ENCODE data around the gene WDR86.
A peak's percentile ranks its signal among the peaks of the same experiment; 100 is the strongest.

Gene WDR86

GRCh38 chr7:151426904-151427704, 17.3 kb upstream of the WDR86 start:
- no peak for DNase-seq

- peak in 1 of 2 experiments; percentile 10 for DNase-seq
These were observed 16.6 kb upstream of the WDR86 start for GRCh38 chr7:151426441-151426903.

DNA sequence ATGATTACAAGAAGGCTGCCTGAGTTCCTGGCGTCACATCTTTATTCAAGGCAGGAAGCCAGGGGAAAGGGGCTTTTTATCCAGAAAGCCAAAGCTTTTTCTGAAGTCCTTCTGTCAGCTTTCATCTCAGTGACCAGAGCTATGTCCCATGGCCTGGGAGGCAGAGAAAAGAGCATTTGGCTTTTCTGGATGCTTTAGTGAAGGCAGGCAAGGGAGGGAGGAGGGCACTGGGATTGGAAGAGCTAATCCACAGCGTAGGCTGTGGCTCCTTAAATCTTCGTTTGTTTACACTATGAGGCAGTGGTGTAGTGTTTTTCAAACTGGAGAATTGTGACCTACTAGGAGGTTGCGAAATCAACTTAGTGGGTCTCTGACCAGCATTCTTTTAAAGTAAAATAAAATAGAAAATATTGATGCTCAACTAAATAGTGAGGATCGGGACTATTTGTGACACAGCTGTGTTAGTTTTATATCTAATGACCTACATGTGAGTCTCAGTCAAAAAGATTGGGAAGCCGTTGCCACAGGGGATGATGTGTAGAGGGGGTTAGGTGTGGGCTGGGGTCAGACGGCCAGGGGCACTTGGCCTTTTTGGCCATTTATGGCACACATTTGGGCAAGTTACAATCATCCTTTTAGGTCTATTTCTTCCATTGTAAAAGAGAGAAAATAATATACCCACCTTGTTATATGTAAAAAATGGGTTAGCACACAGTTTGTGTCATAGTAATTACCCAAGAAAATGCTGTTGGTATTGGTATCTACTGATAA, 16.0 kb upstream of the WDR86 start:
- DNase-seq, result no peak

- DNase-seq, result no peak
These were observed 15.0 kb upstream of the WDR86 start for GRCh38 chr7:151424799-151425198.

DNA sequence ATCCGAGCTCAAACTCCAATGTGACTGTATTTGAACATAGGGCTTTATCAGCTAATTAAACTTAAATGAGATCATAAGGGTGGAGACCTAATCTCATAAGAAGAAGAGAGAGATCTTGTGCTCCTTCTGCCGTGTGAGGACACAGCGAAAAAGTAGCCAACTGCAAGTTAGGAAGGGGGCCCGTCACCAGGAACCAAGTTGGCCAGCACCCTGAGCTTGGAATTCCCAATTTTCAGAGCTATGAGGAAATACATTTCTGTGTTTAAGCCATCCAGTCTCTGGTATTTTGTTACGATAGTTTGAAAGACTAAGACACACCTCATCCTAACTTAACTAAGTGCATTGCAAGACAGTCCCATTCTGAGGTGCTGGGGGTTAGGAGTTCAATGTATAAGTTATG, 14.1 kb upstream of the WDR86 start:
- DNase-seq, result no peak

- no peak for DNase-seq
These were observed 13.4 kb upstream of the WDR86 start for GRCh38 chr7:151423226-151423625.

DNA sequence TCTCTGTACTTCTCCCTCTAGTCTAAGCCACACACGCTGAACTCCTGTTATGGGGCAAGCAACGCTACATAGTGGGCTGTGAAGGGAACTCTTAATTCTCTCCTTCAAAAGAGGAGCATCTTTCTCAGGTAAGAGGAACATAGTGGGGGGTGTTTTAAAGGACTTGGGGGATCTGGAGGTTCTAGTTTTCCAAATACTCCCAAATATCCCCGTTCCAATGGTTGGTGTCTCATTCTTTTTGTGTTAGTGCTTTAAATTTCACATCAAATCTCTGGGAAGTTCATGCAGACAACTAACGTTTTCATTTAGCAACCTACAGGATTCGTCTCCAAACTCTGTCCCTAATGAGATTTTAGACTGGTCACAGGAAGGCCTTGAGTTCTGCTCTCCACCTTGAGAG, 12.4 kb upstream of the WDR86 start:
- no peak for DNase-seq

- DNase-seq, result no peak
These were observed 10.3 kb upstream of the WDR86 start for GRCh38 chr7:151420144-151420543.

- no peak for DNase-seq
These were observed 7.1 kb upstream of the WDR86 start for GRCh38 chr7:151416941-151417315.

- no peak for DNase-seq
These were observed 6.5 kb upstream of the WDR86 start for GRCh38 chr7:151416112-151416940.

DNA sequence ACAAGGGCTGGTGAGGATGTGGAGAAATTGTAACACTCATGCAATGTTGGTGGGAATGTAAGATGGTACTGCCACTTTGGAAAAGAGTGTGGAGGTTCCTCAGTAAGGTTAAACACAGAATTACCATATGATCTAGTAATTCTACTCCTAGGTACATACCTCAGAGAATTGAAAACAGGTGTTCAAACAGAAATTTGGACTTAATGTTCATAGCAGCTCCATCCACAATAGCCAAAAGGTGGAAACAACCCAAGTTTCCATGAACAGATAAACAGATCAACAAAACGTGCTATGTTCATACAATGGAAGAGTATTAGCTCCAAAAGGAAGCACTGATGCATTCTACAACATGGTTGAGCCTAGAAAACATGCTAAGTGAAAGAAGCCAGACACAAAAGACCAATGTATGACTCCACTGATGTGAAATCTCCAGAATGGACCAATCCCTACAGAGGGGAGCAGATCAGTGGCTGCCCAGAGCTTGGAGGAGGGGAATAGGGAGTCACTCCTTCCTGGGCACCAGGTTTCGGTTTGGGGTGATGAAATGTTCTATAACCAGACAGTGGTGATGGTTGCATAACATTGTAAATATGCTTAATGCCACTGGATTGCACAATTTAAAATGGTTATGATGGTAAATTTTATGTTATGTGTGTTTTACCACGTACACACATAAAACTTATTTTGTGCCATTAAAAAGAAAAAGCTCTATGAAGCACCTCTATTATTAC, 5.7 kb upstream of the WDR86 start:
- DNase-seq, result no peak

GRCh38 chr7:151413241-151413640, 3.4 kb upstream of the WDR86 start:
- no peak for DNase-seq

- DNase-seq, result no peak
These were observed 2.5 kb upstream of the WDR86 start for GRCh38 chr7:151412318-151412717.

- DNase-seq, result no peak
These were observed 1.7 kb upstream of the WDR86 start for GRCh38 chr7:151411551-151411950.

DNA sequence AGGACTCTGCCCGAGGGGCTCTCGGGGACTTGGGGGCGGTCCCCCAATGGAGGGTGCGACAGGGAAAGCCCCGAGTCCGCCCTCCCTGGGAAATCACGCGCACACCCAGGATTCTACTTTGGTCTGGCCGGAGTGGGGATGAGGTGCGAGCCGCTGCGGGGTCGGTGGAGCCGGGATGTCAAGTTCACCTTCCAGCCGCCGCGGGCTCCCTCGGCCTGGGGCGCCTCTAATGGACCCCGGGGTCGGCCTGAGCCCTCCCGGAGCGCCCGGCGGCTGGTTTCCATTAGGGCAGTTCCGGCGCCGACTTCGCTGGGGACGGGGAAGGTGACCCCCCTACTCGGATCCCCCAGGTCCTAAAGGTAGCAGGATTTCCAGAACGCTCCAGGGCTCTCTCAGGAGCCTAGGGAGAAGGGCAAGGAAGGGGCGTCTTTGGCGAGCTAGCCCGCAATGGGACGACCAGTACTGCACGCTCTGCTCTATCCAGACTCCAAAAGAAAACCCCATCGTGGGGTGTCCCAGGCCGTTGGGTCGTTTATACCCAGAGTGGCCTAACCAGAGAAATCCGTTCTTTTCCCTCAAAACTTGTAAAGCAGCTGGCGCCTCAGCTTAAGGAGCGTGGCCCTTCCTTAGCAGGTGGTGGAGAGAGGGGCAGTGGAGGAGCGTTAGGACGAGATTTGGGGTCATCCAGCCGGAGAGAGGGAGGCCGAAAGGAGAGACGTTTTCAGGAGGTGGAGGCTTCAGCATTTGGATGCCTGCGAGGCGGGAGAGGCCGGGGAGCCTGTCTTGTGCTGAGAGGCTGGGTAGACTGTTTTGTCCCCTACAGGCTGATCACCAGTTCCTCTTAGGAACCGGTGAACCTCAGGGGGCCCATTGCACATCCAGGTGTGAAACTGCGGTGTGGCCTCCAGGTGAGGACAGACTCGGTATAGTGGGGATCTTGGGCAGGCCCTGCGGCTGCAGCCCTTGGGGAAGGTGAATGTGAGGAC, 860 bp upstream of the WDR86 start:
- no peak for DNase-seq

DNA sequence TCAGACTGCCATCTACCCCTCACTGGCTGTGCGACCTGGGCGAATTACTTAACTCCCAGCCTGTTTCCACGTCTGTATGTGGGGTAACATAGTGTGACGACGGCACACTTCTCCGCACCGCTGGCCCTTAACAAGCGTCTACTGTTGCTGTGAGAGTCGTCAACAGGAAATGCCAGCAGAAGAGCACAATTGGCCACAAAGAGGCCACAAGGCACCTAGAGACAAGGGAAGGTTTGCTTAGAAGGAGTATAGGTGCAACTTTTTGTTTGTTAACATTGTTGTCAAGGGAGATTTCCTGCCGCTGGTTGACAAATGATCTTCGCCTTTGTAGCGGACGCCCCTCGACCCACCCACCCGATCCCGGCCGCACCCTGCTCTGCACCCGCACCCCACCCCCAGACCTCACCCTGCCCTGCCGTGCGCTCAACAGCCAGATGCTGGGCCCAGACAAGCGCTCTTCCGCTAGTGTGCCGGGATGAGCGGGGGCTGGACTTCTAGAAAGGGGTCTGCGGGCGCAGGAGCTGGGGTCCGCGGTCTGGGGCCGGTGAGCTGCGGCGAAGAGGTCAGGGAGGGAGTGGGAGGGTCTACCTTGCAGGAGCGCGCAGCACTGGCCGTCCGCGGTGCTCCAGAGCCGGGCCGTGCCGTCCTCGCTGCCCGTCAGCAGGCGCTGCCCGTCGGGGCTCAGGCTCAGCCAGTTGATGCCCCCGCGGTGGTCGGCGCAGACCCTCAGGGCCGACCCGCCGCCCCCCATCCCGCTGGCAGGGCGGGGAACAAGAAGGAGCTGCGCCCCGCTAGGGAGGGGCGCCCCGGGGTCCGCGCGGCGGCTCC, 785 bp downstream of the WDR86 start:
- no peak for DNase-seq

DNA sequence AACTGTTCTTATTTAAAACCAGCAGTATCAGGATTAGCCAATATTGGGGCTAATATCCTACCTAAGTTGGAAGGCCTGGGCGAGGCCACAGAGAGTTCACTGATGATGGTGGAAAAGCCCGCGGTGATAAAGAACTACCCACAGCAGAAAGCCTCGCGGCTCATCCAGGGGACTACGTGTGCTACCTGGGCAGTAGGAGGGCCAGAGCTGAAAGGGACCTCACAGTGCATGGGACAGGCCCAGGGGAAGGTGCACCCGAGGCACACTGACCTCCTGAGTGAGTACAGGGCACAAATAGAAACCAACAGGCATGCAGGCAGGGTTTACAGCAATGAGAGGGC, 1.4 kb downstream of the WDR86 start:
- no peak for DNase-seq

DNA sequence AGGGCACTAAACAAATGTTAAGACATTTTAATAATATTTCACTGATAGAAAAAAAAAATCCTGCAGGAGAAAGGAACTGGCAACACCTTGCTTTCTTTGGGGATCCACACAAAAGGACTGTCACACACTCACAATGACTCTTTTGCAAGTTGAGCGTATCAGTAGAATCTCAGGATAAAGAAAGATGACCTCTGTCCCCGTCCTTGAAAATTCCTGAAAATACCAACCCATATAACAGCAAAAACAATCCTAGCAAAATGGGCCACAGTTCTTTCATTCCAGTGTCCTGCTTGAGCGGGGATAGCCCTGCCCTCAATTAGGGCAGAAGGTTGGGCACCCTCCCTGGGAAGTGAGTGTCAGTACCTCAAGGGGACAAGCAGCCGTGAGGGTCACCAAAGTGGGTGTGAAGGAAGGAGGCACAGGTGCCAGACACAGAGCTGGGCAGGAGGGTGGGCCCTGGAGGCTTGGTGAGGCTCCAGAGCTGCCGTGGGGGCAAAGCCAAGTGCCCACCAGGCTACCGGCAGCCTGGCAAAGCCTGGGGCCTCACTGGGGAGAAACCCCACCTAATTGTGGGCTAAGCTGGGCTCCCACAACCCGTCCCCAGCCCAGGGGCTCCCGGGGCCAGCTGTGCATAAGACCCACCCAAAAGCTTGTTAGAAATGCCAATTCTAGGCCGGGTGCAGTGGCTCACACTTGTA, 2.8 kb downstream of the WDR86 start:
- no peak for DNase-seq

GRCh38 chr7:151406051-151406875, 3.6 kb downstream of the WDR86 start:
- DNase-seq, result no peak
